ENCODE measurements around the gene SMC4. TPM values are rescaled to one million over a fixed set of nuclear protein-coding genes. Genes with fewer than 3 reads are reported as not detected.

SMC4 gene
- total and polyA plus RNA-seq, 11 donors, result 14.0 to 27.3 (median 18.4) TPM

DNA sequence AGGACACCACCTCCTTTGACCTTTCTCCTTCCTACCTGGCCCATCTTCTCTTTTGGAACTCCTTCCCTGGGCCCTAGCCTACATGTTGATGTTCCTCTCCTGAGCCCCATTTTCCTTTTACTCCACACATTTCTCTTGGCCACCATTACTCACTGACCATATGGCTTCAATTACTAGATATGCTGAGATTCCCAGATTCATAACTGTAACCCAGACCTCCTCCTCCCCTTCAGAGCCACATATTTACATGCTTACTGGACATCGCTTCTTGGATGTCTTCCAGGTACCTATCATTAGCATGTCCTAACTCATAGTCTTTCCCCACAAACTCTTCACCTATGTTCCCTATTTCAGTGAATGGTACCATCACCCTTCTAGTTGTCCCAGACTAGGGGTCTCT is 74.5 kb downstream of the SMC4 start:
- 37 to 53% (median 45%) methylated on average over 1 of the region's 1 CpG for WGBS, 4 donors
- no peak overlapping the region for H3K4me3 ChIP-seq
- H3K27me3 ChIP-seq, result no peaks in the 10 kb centered on the region

DNA sequence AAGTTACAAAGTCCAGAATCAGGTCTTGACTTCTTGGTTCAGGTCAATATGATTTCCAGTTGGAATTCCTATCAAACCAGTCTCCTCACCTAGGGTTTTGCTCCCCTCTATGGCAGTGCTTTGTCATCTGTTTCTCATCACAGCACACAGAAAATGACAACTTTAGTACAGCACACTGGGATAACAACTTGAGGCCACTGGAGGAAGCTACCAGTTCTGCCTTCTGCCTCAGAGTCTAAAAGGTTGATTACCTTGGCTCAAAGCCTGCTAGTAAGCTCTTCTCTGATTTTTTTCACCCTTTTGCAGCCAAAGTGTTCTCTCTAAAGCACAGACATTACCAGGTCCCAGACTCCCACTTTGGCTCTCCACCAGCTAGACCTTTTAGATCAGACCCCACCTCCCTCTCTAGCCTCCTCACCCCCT is 75.0 kb downstream of the SMC4 start:
- H3K4me1 ChIP-seq, result no peaks in the 10 kb centered on the region
- H3K4me3 ChIP-seq, result no peak overlapping the region
- TF ChIP-seq, protein P1, sequence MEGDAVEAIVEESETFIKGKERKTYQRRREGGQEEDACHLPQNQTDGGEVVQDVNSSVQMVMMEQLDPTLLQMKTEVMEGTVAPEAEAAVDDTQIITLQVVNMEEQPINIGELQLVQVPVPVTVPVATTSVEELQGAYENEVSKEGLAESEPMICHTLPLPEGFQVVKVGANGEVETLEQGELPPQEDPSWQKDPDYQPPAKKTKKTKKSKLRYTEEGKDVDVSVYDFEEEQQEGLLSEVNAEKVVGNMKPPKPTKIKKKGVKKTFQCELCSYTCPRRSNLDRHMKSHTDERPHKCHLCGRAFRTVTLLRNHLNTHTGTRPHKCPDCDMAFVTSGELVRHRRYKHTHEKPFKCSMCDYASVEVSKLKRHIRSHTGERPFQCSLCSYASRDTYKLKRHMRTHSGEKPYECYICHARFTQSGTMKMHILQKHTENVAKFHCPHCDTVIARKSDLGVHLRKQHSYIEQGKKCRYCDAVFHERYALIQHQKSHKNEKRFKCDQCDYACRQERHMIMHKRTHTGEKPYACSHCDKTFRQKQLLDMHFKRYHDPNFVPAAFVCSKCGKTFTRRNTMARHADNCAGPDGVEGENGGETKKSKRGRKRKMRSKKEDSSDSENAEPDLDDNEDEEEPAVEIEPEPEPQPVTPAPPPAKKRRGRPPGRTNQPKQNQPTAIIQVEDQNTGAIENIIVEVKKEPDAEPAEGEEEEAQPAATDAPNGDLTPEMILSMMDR (IDR thresholded peaks at IDR 0.05), result no peak
- no peak for TF ChIP-seq POLR2A (IDR thresholded peaks at IDR 0.05)
- no peak for DNase-seq
- peaks cover 0 to 11% (median 1%) of the 10 kb centered on the region in 12 donors for H3K9me3 ChIP-seq
- intact Hi-C loops (cut with DNase I), result no loop called here
- H3K36me3 ChIP-seq, result no peaks in the 10 kb centered on the region
- no peak overlapping the region for H3K27ac ChIP-seq
- no peak for ATAC-seq
- no peaks in the 10 kb centered on the region for H3K27me3 ChIP-seq

More for the DNA sequence above, 74.5 kb downstream of the SMC4 start:
- no peak for TF ChIP-seq POLR2A (IDR thresholded peaks at IDR 0.05)
- TF ChIP-seq, protein P1 (IDR thresholded peaks at IDR 0.05), result no peak
- Histone ChIP-seq H3K4me1 (no peaks in the 10 kb centered on the region), H3K9me3 (peaks cover 0 to 11% (median 1%) of the 10 kb centered on the region in 12 donors), H3K36me3 (no peaks in the 10 kb centered on the region), H3K27ac (no peak overlapping the region)
- intact Hi-C loops (cut with DNase I), result no loop called here
- DNase-seq, result no peak
- no peak for ATAC-seq

DNA sequence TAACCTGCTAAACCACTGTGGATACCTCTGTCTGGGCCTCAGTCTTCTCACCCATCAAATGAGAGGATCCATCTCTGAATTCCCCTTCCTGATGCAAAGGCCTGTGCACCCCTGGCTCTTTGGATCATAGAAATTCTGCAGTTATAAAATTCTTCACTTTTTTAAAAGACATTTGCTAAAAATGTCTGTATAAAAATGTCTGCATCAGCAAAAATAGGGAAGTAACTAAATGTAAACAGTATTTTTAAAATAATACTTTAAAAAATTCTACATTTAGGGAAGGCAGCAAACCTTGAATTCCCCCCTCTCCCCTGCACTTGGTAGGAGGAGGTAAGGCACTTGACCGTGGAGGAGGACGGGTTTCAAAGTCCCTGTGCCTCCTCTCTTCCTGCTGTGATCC is 75.7 kb downstream of the SMC4 start:
- DNase-seq (no peak), ATAC-seq (no peak)
- intact Hi-C loops (cut with DNase I), result no loop called here
- WGBS, 4 donors, result 82 to 89% (median 83%) methylated on average over 2 of the region's 2 CpGs
- Histone ChIP-seq H3K4me3 (no peak overlapping the region), H3K27me3 (no peaks in the 10 kb centered on the region), H3K27ac (no peak overlapping the region), H3K9me3 (peaks cover 0 to 10% (median 1%) of the 10 kb centered on the region in 12 donors), H3K4me1 (no peaks in the 10 kb centered on the region), H3K36me3 (no peaks in the 10 kb centered on the region)
- no peak for TF ChIP-seq POLR2A (IDR thresholded peaks at IDR 0.05)
- TF ChIP-seq, protein P1 (IDR thresholded peaks at IDR 0.05), result no peak

DNA sequence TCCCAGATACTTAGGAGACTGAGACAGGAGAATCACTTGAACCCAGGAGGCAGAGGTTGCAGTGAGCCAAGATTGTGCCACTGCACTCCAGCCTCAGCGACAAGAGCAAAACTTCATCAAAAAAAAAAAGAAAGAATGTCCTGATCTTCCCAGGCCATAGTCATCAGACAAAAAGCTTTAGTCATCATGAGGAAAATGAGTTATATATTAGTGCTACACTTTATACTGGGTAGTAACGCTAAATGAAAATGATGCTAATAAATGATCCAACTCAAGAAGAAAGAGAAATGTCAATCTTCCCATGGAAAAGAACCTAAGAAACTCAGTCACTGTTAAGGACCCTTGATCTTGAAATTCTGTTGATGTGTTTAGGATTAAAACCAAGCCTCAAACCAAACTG is 76.4 kb downstream of the SMC4 start:
- Histone ChIP-seq H3K4me1 (no peaks in the 10 kb centered on the region), H3K9me3 (peaks cover 0 to 7% (median 0%) of the 10 kb centered on the region in 12 donors), H3K36me3 (no peaks in the 10 kb centered on the region), H3K4me3 (no peak overlapping the region), H3K27ac (no peak overlapping the region), H3K27me3 (no peaks in the 10 kb centered on the region)
- ATAC-seq, result no peak
- intact Hi-C loops (cut with DNase I), result no loop called here
- WGBS, 4 donors, result 95 to 97% (median 96%) methylated on average over 2 of the region's 2 CpGs
- DNase-seq, result no peak
- no peak for TF ChIP-seq POLR2A (IDR thresholded peaks at IDR 0.05)
- TF ChIP-seq, protein P1 (IDR thresholded peaks at IDR 0.05), result no peak

All from heart left ventricle (tissue), 16 donors.